Skeletal muscle tissue (tissue), 4 donors: Measurements from ENCODE around the gene CACHD1. TPM values are rescaled to one million over a fixed set of nuclear protein-coding genes. Genes with fewer than 3 reads are reported as not detected.
A peak's percentile ranks its signal among the peaks of the same experiment; 100 is the strongest.

Experiments
- H3K27ac ChIP-seq: one replicate; pipeline ENCODE4 v1.7.0; 2013; ENCODE audit warnings: mild to moderate bottlenecking, low read depth, low read length, inconsistent platforms
- H3K27me3 ChIP-seq, 3 donors: one replicate each; pipeline ENCODE4 v1.7.0; 2013; ENCODE audit warnings: low read length in 3 of 3; ENCODE audit not compliant: control insufficient read depth in 3 of 3, insufficient read depth in 3 of 3
- H3K36me3 ChIP-seq, 3 donors: one replicate each; pipeline ENCODE4 v1.7.0; 2013; ENCODE audit warnings: low read length in 3 of 3; ENCODE audit not compliant: control insufficient read depth in 3 of 3, insufficient read depth in 3 of 3
- H3K4me1 ChIP-seq, 3 donors: one replicate each; pipeline ENCODE4 v1.7.0; 2013; ENCODE audit warnings: low read length in 3 of 3, mild to moderate bottlenecking in 3 of 3; ENCODE audit not compliant: control insufficient read depth in 3 of 3, insufficient read depth in 3 of 3
- H3K4me3 ChIP-seq, 3 donors: one replicate each; pipeline ENCODE4 v1.7.0; 2013; ENCODE audit warnings: low read length in 3 of 3
- H3K9ac ChIP-seq, 3 donors: one replicate each; pipeline ENCODE4 v1.7.0; 2013; ENCODE audit warnings: low read length in 3 of 3, mild to moderate bottlenecking in 3 of 3, moderate library complexity in 2 of 3, low read depth in 1 of 3
- H3K9me3 ChIP-seq, 3 donors: one replicate each; pipeline ENCODE4 v1.7.0; 2013; ENCODE audit warnings: low read length in 3 of 3; ENCODE audit not compliant: control insufficient read depth in 3 of 3
- total RNA-seq: library from RNA; depleted of rRNA; stranded (reverse); fragments of >200 nt; gene quantifications from one replicate; pipeline ENCODE4 v1.2.3, GENCODE V29; 2014
- donor health status: Osteomylitis.

The CACHD1 gene
- total RNA-seq, 1 donor from 2014 or later, result 12.5 TPM

GRCh38 chr1:64471218-64472039, 1.5 kb downstream of the CACHD1 start:
- peaks cover 16 to 39% (median 31%) of the 10 kb centered on the region in 3 donors for H3K4me1 ChIP-seq
- no peaks in the 10 kb centered on the region for H3K9me3 ChIP-seq
- H3K27ac ChIP-seq, result peak overlapping the region; percentile 8
- peaks cover 0 to 3% (median 0%) of the 10 kb centered on the region in 3 donors for H3K27me3 ChIP-seq
- H3K4me3 ChIP-seq, result peak overlapping the region; percentile 65 to 82 (median 71)
- H3K9ac ChIP-seq, result peak overlapping the region; percentile 69 to 84 (median 74)
- H3K36me3 ChIP-seq, result no peaks in the 10 kb centered on the region

GRCh38 chr1:64472040-64472376, 2.1 kb downstream of the CACHD1 start:
- Histone ChIP-seq H3K36me3 (no peaks in the 10 kb centered on the region), H3K27ac (no peak overlapping the region), H3K9ac (peak overlapping the region in 1 of 3 donors; percentile 74), H3K4me3 (peak overlapping the region in 2 of 3 donors; percentile 65 to 71), H3K4me1 (peaks cover 20 to 45% (median 37%) of the 10 kb centered on the region in 3 donors), H3K9me3 (no peaks in the 10 kb centered on the region), H3K27me3 (peaks cover 0 to 3% (median 0%) of the 10 kb centered on the region in 3 donors)

GRCh38 chr1:64472805-64473204, 2.9 kb downstream of the CACHD1 start:
- peaks cover 22 to 47% (median 39%) of the 10 kb centered on the region in 3 donors for H3K4me1 ChIP-seq
- no peak overlapping the region for H3K27ac ChIP-seq
- no peaks in the 10 kb centered on the region for H3K36me3 ChIP-seq
- no peak overlapping the region for H3K9ac ChIP-seq
- no peaks in the 10 kb centered on the region for H3K9me3 ChIP-seq
- no peak overlapping the region for H3K4me3 ChIP-seq
- H3K27me3 ChIP-seq, result peaks cover 0 to 3% (median 0%) of the 10 kb centered on the region in 3 donors

- Histone ChIP-seq H3K4me3 (no peak overlapping the region), H3K9me3 (no peaks in the 10 kb centered on the region), H3K4me1 (peaks cover 22 to 47% (median 39%) of the 10 kb centered on the region in 3 donors), H3K36me3 (no peaks in the 10 kb centered on the region), H3K27me3 (peaks cover 0 to 3% (median 0%) of the 10 kb centered on the region in 3 donors), H3K27ac (no peak overlapping the region), H3K9ac (no peak overlapping the region)
Observed at GRCh38 chr1:64473367-64473766, 3.4 kb downstream of the CACHD1 start.

- Histone ChIP-seq H3K9me3 (no peaks in the 10 kb centered on the region), H3K4me3 (no peak overlapping the region), H3K4me1 (peaks cover 22 to 47% (median 39%) of the 10 kb centered on the region in 3 donors), H3K27me3 (peaks cover 0 to under 1% (median 0%) of the 10 kb centered on the region in 3 donors), H3K27ac (no peak overlapping the region), H3K36me3 (no peaks in the 10 kb centered on the region), H3K9ac (no peak overlapping the region)
Observed at GRCh38 chr1:64474133-64474532, 4.2 kb downstream of the CACHD1 start.

GRCh38 chr1:64474665-64475439, 4.9 kb downstream of the CACHD1 start:
- no peak overlapping the region for H3K4me3 ChIP-seq
- no peaks in the 10 kb centered on the region for H3K36me3 ChIP-seq
- H3K27ac ChIP-seq, result no peak overlapping the region
- no peaks in the 10 kb centered on the region for H3K9me3 ChIP-seq
- no peak overlapping the region for H3K9ac ChIP-seq
- H3K4me1 ChIP-seq, result peaks cover 24 to 40% (median 35%) of the 10 kb centered on the region in 3 donors
- H3K27me3 ChIP-seq, result no peaks in the 10 kb centered on the region

GRCh38 chr1:64476251-64476952, 6.5 kb downstream of the CACHD1 start:
- no peaks in the 10 kb centered on the region for H3K36me3 ChIP-seq
- no peaks in the 10 kb centered on the region for H3K9me3 ChIP-seq
- peaks cover 18 to 38% (median 27%) of the 10 kb centered on the region in 3 donors for H3K4me1 ChIP-seq
- H3K27me3 ChIP-seq, result no peaks in the 10 kb centered on the region
- peak overlapping the region; percentile 56 for H3K27ac ChIP-seq
- peak overlapping the region in 1 of 3 donors; percentile 10 for H3K9ac ChIP-seq
- no peak overlapping the region for H3K4me3 ChIP-seq

GRCh38 chr1:64478594-64479470, 8.9 kb downstream of the CACHD1 start:
- H3K9me3 ChIP-seq, result no peaks in the 10 kb centered on the region
- no peak overlapping the region for H3K4me3 ChIP-seq
- H3K4me1 ChIP-seq, result peaks cover 18 to 34% (median 27%) of the 10 kb centered on the region in 3 donors
- H3K27me3 ChIP-seq, result no peaks in the 10 kb centered on the region
- H3K9ac ChIP-seq, result no peak overlapping the region
- no peaks in the 10 kb centered on the region for H3K36me3 ChIP-seq
- no peak overlapping the region for H3K27ac ChIP-seq

GRCh38 chr1:64479874-64480273, 9.9 kb downstream of the CACHD1 start:
- H3K9me3 ChIP-seq, result no peaks in the 10 kb centered on the region
- no peak overlapping the region for H3K27ac ChIP-seq
- no peaks in the 10 kb centered on the region for H3K27me3 ChIP-seq
- H3K4me3 ChIP-seq, result no peak overlapping the region
- no peaks in the 10 kb centered on the region for H3K36me3 ChIP-seq
- no peak overlapping the region for H3K9ac ChIP-seq
- H3K4me1 ChIP-seq, result peaks cover 12 to 28% (median 21%) of the 10 kb centered on the region in 3 donors
